Erythroblast (primary cell): ENCODE measurements around the gene RFFL.
A peak's percentile ranks its signal among the peaks of the same experiment; 100 is the strongest.
"Not testable (repeated sequence)": the region's sequence is repeated elsewhere in the genome, so short reads cannot be mapped to it uniquely, and the experiment has no call there.

Experiments used
- DNase-seq, 2 experiments: peaks; one replicate each; lab custom pipeline; 2025; lab: John Stamatoyannopoulos, UW
- GATA1 ChIP-seq: IDR thresholded peaks from 2 replicates; pipeline ENCODE4 v1.6.1; 2011; ENCODE audit warnings: low read depth, mild to moderate bottlenecking, control low read depth, low read length, moderate library complexity
- POLR2A ChIP-seq: IDR thresholded peaks from 2 replicates; pipeline ENCODE4 v1.6.1; 2011; ENCODE audit warnings: mild to moderate bottlenecking, low read length

Gene RFFL, protein sequence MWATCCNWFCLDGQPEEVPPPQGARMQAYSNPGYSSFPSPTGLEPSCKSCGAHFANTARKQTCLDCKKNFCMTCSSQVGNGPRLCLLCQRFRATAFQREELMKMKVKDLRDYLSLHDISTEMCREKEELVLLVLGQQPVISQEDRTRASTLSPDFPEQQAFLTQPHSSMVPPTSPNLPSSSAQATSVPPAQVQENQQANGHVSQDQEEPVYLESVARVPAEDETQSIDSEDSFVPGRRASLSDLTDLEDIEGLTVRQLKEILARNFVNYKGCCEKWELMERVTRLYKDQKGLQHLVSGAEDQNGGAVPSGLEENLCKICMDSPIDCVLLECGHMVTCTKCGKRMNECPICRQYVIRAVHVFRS

DNA sequence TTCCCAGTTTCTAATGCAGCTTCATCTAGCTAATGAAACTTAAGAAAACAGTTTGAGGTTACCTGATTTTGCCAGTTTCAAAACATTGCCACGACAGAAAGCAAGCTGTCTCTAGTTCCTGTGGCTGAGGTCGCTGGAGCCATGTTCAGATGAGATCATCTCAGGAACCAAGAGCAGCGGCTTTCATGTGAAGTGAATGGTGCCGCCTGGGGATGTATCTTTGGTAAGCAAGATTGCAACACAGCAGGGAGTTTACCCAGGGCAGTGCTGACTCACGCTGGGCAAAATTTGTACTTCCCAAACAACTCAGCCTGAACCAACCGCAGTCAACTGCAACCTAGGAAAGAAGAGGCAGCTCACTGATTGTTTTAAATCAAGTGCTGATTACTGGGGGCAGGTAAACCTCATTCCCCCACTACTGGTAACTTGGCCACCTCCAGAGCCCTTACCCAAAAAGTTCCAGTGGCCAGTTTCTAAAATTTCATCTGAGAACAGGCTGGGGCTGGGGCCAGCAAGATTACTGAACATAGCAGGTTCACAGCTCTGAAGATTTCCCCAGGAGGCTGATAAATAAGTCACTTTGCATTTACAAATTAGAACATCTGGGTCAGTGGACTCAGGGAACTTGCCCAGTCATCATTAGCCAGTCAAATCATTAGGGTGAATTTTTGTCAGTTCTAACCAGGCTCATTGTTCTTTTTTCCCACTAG lies at the start of gene RFFL:
RFFL (minus strand) TSS at position 194 of the 710 bp plus-strand sequence. CDS start 37,154 bp downstream, outside the sequence.
- DNase-seq = peak; percentile 95 to 97
- TF ChIP-seq POLR2A (peak; percentile 72), GATA1 (no peak)

DNA sequence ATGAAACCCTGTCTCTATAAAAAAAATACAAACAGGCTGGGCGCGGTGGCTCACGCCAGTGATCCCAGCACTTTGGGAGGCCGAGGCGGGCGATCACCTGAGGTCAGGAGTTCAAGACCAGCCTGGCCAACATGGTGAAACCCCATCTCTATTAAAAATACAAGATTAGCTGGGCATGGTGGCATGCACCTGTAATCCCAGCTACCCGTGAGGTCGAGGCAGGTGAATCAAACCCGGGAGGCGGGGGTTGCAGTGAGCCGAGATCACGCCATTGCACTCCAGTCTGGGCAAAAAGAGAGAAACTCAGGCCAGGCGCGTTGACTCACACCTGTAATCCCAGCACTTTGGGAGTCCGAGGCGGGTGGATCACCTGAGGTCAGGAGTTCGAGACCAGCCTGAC lies 47.3 kb upstream of the RFFL start:
- DNase-seq = not testable (repeated sequence)

DNA sequence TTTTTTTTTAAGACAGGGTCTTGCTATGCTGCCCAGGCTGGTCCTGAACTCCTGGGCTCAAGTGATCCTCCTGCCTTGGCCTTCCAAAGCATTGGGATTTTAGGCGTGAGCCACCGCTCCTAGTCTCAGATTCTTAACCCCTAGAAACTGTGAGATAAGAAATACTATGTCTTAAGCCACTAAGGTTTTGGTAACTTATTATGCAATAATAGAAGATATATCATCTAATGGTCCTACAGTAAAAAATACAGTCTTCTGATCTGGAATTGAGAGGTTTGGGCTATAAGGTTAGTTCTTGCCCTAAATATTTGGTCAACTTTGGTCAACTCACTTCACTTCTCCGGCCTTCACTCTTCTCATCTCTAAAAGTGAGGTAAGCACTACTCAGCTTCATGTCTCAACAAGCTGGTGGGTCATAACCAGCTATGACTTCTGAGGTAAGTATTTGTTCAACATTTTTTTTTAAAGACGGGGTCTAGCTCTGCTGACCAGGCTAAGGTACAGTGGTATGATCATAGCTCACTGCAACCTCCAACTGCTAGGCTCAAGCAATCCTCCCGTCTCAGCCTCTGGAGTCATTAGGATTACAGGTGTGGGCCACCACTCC lies 41.4 kb upstream of the RFFL start:
- no peak for DNase-seq
- no peak for TF ChIP-seq GATA1
- TF ChIP-seq POLR2A = no peak

DNA sequence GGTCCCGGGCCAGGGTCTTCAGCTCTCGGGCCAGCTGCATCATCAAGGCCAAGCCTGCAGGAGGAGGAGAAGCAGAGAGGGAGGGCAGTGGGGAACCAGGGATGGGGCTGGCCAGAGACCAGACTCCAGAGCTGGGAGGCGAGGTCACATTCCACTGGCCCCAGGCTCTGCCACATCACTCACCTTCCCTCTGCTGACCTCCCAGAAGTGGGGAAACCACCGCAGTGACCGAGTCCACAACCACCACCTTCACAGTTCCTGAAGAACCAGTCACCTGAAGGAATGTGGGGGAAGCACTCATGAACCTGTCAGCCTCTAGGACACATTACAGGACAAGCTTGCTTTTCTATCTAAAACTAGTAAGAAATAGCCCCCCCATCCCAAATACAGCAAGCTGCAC lies 39.8 kb upstream of the RFFL start:
- TF ChIP-seq GATA1 = no peak
- TF ChIP-seq POLR2A = no peak
- no peak for DNase-seq

DNA sequence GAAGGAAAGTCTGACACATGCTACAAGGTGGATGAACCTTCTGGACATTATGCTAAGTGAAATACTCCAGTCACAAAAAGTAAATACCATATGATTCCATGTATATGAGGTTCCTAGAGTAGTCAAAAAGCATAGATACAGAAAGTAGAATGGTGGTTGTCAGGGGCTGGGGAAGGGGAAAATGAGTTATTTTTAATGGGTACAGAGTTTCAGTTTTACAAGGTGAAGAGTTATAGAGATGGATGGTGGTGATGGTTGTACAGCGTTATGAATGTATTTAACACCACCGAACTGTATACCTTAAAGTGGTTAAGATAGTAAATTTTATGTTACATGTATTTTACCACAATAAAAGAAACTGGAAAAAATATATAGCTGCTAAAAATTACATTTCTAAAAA lies 38.2 kb upstream of the RFFL start:
- TF ChIP-seq POLR2A (no peak), GATA1 (no peak)
- no peak for DNase-seq

DNA sequence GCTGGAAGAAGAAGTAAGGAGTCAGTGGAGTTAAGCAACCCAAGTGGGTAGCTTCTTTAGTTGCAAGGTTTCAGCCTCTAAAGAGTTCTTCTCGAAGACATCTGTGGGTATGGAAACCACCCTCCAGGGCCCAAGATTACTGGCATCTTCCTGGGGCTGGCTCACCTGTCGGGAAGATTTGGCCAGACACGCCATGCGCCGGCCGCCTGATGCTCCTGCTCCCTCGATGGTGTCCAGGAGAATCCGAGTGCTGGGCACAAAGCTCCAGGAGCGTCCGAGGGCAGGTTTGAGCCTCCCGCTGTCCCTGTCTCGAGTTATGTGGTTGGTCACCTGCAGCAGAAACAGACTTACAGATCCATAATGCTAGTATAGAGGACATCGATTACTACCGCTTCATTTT lies 37.5 kb upstream of the RFFL start:
- TF ChIP-seq POLR2A (no peak), GATA1 (no peak)
- no peak for DNase-seq

DNA sequence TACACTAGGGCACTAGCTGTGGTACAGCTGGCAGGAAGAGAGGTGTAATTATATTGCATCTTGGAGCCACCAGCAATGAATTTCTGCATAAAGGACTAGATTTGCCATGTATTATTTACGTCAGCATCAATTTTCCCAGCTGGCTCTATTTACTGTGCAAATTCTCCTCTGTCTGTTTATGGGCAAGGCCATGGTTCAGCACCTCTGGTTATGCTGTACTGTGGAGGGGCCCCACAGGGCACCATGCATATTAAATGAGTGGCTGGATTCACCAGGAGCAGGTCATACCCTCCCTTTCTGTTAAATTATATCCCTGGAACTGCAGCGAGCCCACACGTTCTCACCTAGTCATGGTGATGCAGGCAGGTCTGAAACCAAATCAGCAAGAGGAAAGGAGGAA lies 36.4 kb upstream of the RFFL start:
- DNase-seq = no peak
- no peak for TF ChIP-seq POLR2A
- no peak for TF ChIP-seq GATA1

DNA sequence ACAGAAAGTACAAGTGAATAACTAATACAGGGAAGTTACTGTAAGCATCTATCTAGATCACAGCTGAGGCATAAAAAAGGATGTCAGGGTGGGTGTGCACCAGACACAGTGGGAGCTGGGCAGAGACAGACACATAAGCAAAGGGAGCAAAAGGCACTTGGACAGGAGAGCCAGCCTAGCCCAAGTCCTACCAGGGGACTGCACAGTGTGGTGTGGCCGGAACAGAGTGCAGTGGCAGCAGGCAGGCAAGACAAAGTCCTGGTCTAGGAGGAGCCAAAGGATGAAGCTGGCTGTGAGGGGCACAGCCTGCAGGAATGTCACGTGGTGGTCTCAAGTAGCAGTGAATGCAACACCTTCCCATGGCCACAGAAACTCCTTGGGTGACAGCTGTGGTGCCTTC lies 34.3 kb upstream of the RFFL start:
- TF ChIP-seq GATA1 (no peak), POLR2A (no peak)
- no peak for DNase-seq

DNA sequence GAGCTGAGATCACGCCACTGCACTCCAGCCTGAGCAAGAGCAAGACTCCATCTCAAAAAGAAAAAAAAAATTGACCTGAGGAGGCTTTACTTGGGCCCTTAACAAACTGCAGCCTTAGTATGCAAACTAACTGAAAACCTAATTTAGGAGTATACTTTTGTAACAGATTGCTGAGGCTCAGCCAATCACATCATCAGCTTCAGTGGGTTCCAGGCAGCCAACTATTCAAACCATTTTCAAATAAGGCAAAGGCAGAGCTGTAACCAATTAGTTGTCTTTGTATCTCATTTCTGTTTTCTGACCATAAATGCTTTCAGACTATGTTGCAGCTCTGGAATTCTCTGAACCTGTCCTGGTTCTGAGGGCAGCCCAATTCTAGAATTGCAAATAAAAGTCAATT lies 32.2 kb upstream of the RFFL start:
- TF ChIP-seq GATA1 (no peak), POLR2A (no peak)
- DNase-seq = no peak

DNA sequence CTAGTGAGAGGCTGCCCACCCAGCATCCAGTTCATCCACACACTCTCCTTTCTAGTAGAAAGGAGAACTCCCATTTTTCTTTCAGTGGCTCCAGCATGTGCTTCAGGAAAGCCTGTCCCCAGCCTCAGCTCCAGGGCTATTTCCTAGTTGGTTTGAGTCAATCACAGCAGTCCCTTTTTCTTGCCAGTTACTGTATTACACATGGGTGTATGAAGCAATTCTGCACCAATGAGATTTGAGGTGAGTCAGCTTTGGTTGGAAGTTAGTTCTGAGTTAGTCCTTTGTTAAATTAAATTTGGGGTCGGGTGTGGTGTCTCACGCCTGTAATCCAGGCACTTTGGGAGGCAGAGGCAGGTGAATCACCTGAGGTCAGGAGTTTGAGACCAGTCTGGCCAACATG lies 31.4 kb upstream of the RFFL start:
- DNase-seq = peak in 1 of 2 experiments; percentile 12
- no peak for TF ChIP-seq GATA1
- no peak for TF ChIP-seq POLR2A

DNA sequence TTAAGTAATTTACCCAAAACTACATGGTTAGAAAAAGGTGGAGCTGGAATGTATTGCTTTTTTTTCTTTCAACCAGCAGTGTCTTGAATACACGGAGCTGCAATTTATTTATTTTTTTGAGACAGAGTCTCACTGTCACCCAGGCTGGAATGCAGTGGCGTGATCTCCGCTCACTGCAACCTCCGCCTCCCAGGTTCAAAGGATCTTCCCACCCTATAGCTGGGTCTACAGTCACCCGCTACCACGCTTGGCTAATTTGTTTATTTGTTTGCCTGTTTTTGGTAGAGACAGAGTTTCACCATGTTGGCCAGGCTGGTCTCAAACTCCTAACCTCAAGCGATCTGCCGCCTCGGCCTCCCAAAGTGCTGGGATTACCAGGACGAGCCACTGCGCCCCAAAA lies 27.2 kb upstream of the RFFL start:
- DNase-seq = not testable (repeated sequence)

DNA sequence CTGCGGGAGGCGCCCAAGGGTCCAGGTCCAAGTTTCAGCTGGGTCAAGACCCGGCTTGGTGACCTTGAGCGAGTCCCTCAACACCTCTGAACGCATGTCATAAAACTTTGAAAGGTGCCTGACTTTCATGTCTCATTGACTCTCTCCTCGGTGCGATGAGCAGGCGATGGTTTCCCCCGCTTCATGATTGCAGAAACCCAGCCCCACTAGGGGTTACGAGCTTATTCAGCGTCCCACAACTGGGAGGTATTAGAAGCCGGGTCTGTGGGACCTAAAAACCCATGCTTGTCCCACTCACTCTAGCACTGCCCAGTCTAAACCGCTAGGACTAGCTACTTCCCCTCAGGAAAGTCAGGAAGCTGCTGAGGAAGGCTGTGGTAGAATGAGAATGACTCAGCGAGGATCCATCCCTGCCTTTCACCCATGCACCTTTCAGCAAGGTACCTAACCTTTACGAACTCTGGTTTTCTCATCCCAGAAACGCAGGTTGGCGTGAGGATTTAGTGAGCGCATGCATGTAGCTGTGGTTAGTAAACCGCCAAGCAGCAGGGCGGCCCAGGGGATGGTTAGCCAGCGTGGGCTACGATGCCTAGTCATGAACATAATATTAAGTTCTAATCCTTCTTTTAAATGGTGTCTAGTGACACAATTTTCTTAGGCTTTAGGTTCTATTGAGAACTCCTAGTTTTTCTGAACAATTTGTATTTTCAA lies 26.2 kb upstream of the RFFL start:
- TF ChIP-seq POLR2A (no peak), GATA1 (no peak)
- peak in 1 of 2 experiments; percentile 55 for DNase-seq

DNA sequence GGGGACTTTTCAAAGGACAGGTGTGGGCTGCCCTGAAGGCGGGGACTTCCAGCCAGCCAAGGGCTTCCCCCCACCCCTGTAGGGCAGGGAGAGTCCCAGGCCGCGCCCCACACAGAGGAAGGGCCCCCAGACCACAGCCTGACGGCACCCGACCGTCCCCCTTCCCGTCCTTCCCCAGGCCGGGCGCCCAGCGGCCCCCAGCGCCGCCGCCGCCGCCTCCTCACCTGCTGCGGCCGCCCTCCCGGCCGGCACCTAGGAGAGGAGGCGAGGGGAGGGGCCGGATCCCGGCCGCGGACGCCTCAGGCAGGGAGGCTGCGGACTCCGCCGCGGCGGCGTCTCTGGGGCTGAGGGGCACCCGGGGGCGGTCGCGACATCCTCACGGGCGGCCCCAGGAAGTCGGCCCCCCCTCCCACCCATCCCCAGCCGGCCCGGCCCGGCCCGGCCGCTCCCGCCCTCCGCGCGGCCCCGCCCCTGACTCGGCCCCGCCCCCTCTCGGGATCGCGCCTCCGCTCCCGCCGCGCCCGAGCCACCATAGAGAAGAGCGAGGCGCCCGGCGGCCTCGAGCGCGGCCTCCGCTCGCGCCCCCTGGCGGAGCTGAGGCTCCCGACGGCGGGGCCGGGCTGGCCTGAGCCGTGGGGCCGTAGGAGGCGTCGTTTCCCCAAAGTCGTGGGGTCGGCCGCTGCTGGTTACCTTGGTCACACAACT lies 25.5 kb upstream of the RFFL start:
- TF ChIP-seq GATA1 = no peak
- peak; percentile 58 for TF ChIP-seq POLR2A
- peak; percentile 90 to 96 for DNase-seq
